H9 (cell line): ENCODE measurements around the gene VANGL2. TPM values are rescaled to one million over a fixed set of nuclear protein-coding genes. Genes with fewer than 3 reads are reported as not detected.

Source experiments
- DNase-seq: peaks from one replicate; pipeline ENCODE4 v3.0.0-alpha.2; 2017
- H2AFZ ChIP-seq: one replicate; pipeline ENCODE4 v1.6.1; 2013; ENCODE audit warnings: mild to moderate bottlenecking, low read length, control low read depth, moderate library complexity
- H2AK5ac ChIP-seq: 2 replicates; pipeline ENCODE4 v1.6.1; 2013; ENCODE audit warnings: low read length, control low read depth, mixed read lengths; ENCODE audit not compliant: insufficient read length
- H2BK120ac ChIP-seq: one replicate; pipeline ENCODE4 v1.6.1; 2013; ENCODE audit warnings: low read depth, mild to moderate bottlenecking, low read length, control low read depth, inconsistent platforms; ENCODE audit not compliant: poor library complexity, severe bottlenecking
- H2BK12ac ChIP-seq: 2 replicates; pipeline ENCODE4 v1.6.1; 2013; ENCODE audit warnings: low read length, control low read depth, mixed read lengths, low read depth; ENCODE audit not compliant: insufficient read length
- H2BK15ac ChIP-seq: 2 replicates; pipeline ENCODE4 v1.6.1; 2013; ENCODE audit warnings: low read depth, low read length, control low read depth
- H2BK20ac ChIP-seq: one replicate; pipeline ENCODE4 v1.6.1; 2013; ENCODE audit warnings: low read depth, mild to moderate bottlenecking, low read length, control low read depth, inconsistent platforms; ENCODE audit not compliant: poor library complexity, severe bottlenecking
- H2BK5ac ChIP-seq: 2 replicates; pipeline ENCODE4 v1.6.1; 2013; ENCODE audit warnings: low read length, control low read depth, mixed read lengths; ENCODE audit not compliant: insufficient read length
- H3K14ac ChIP-seq: 2 replicates; pipeline ENCODE4 v1.6.1; 2013; ENCODE audit warnings: low read length, control low read depth; ENCODE audit not compliant: insufficient read depth
- H3K18ac ChIP-seq: 2 replicates; pipeline ENCODE4 v1.6.1; 2013; ENCODE audit warnings: low read depth, mild to moderate bottlenecking, mixed read lengths, low read length, control low read depth; ENCODE audit not compliant: insufficient read length
- H3K23ac ChIP-seq: 2 replicates; pipeline ENCODE4 v1.6.1; 2013; ENCODE audit warnings: low read length, control low read depth, mixed read lengths, low read depth; ENCODE audit not compliant: insufficient read length
- H3K23me2 ChIP-seq: 2 replicates; pipeline ENCODE4 v1.6.1; 2013; ENCODE audit warnings: low read depth, mild to moderate bottlenecking, mixed read lengths, low read length, control low read depth; ENCODE audit not compliant: insufficient read length, poor library complexity, severe bottlenecking
- H3K27ac ChIP-seq: 2 replicates; pipeline ENCODE4 v1.5.1; 2013; ENCODE audit warnings: low read length, control low read depth, mixed read lengths, low read depth; ENCODE audit not compliant: insufficient read length
- H3K27me3 ChIP-seq: 2 replicates; pipeline ENCODE4 v1.6.1; 2013; ENCODE audit warnings: low read length, control low read depth, inconsistent platforms; ENCODE audit not compliant: insufficient read depth
- H3K4ac ChIP-seq: 2 replicates; pipeline ENCODE4 v1.6.1; 2013; ENCODE audit warnings: low read depth, mild to moderate bottlenecking, control low read depth, inconsistent platforms, low read length, moderate library complexity
- H3K4me1 ChIP-seq: 2 replicates; pipeline ENCODE4 v1.6.1; 2013; ENCODE audit warnings: low read length, control low read depth, inconsistent platforms; ENCODE audit not compliant: insufficient read depth
- H3K4me2 ChIP-seq: 2 replicates; pipeline ENCODE4 v1.6.1; 2013; ENCODE audit warnings: low read length, control low read depth, mixed read lengths; ENCODE audit not compliant: insufficient read length, insufficient read depth
- H3K56ac ChIP-seq: 2 replicates; pipeline ENCODE4 v1.6.1; 2013; ENCODE audit warnings: low read depth, mild to moderate bottlenecking, mixed read lengths, low read length, control low read depth; ENCODE audit not compliant: insufficient read length
- H3K79me1 ChIP-seq: 2 replicates; pipeline ENCODE4 v1.6.1; 2013; ENCODE audit warnings: low read depth, mild to moderate bottlenecking, moderate library complexity, low read length, control low read depth, inconsistent platforms; ENCODE audit not compliant: insufficient read depth, poor library complexity, severe bottlenecking
- H3K79me2 ChIP-seq: 2 replicates; pipeline ENCODE4 v1.6.1; 2013; ENCODE audit warnings: low read length, control low read depth, inconsistent platforms; ENCODE audit not compliant: insufficient read depth
- H3K9ac ChIP-seq: 2 replicates; pipeline ENCODE4 v1.6.1; 2013; ENCODE audit warnings: low read length, control low read depth, mixed read lengths; ENCODE audit not compliant: insufficient read length; ENCODE audit errors: extremely low read depth
- H3K9me3 ChIP-seq: one replicate; pipeline ENCODE4 v1.6.1; 2013; ENCODE audit warnings: low read depth, low read length, inconsistent platforms; ENCODE audit not compliant: control insufficient read depth
- H3T11ph ChIP-seq: one replicate; pipeline ENCODE4 v1.6.1; 2013; ENCODE audit warnings: mild to moderate bottlenecking, low read length, control low read depth, inconsistent platforms
- H4K20me1 ChIP-seq: one replicate; pipeline ENCODE4 v1.6.1; 2013; ENCODE audit not compliant: control insufficient read depth, insufficient read length, insufficient read depth
- H4K5ac ChIP-seq: 2 replicates; pipeline ENCODE4 v1.6.1; 2013; ENCODE audit warnings: low read depth, mild to moderate bottlenecking, mixed read lengths, low read length, control low read depth; ENCODE audit not compliant: insufficient read length
- H4K8ac ChIP-seq: replicated peaks from 2 replicates; pipeline ENCODE4 v1.6.1; 2013; ENCODE audit warnings: low read length, control low read depth, mixed read lengths, low read depth; ENCODE audit not compliant: insufficient read length
- H4K91ac ChIP-seq: 2 replicates; pipeline ENCODE4 v1.6.1; 2013; ENCODE audit warnings: low read depth, mild to moderate bottlenecking, moderate library complexity, mixed read lengths, low read length, control low read depth; ENCODE audit not compliant: insufficient read length
- H3K27ac Mint-ChIP-seq, 3 experiments: 2 replicates in 2 of 3; 3 replicates in 1 of 3; pipeline ENCODE4 v1.8.0; 2020 to 2021; ENCODE audit warnings: mixed read lengths in 3 of 3, mild to moderate bottlenecking in 1 of 3, moderate library complexity in 1 of 3
- H3K27me3 Mint-ChIP-seq: 2 replicates; pipeline ENCODE4 v1.8.0; 2021; ENCODE audit warnings: low read depth, mild to moderate bottlenecking, moderate library complexity, mixed read lengths
- H3K36me3 Mint-ChIP-seq, 3 experiments: 2 replicates in 2 of 3; 3 replicates in 1 of 3; pipeline ENCODE4 v1.8.0; 2020 to 2021; ENCODE audit warnings: low read depth in 3 of 3, mixed read lengths in 3 of 3; ENCODE audit not compliant: insufficient read depth in 1 of 3
- H3K4me1 Mint-ChIP-seq, 2 experiments: 2 replicates each; pipeline ENCODE4 v1.8.0; 2020; ENCODE audit warnings: mixed read lengths in 2 of 2
- H3K4me3 Mint-ChIP-seq, 2 experiments: 2 replicates in 1 of 2; 3 replicates in 1 of 2; pipeline ENCODE4 v1.8.0; 2020 to 2021; ENCODE audit warnings: mild to moderate bottlenecking in 2 of 2, mixed read lengths in 2 of 2, moderate library complexity in 1 of 2
- H3K9me3 Mint-ChIP-seq, 2 experiments: 2 replicates in 1 of 2; 3 replicates in 1 of 2; pipeline ENCODE4 v1.8.0; 2020; ENCODE audit warnings: mild to moderate bottlenecking in 2 of 2, mixed read lengths in 2 of 2, moderate library complexity in 1 of 2
- WGBS: extraction: QIAGEN DNeasy Blood & Tissue Kit; methylation state at CpG from one replicate; pipeline ENCODE4 v1.1.7; 2013; ENCODE audit warnings: missing lambda C conversion rate, low lambda C conversion rate, mixed read lengths; ENCODE audit not compliant: insufficient read length; ENCODE audit errors: extremely low coverage; 5-methylcytosine and 5-hydroxymethylcytosine counted together
- total RNA-seq: library from RNA; stranded (reverse); gene quantifications from 2 replicates; pipeline ENCODE4 v1.2.1, GENCODE V29; 2021
- TF ChIP-seq, protein P1 (sequence below): fragments of 200-600 bp; sonication (generic); conservative IDR thresholded peaks from 3 replicates; pipeline ENCODE4 v1.8.0; 2021; ENCODE audit warnings: antibody characterized with exemption, mild to moderate bottlenecking

Gene VANGL2
- total RNA-seq, 1 experiment from 2014 or later: 58.5 TPM

DNA sequence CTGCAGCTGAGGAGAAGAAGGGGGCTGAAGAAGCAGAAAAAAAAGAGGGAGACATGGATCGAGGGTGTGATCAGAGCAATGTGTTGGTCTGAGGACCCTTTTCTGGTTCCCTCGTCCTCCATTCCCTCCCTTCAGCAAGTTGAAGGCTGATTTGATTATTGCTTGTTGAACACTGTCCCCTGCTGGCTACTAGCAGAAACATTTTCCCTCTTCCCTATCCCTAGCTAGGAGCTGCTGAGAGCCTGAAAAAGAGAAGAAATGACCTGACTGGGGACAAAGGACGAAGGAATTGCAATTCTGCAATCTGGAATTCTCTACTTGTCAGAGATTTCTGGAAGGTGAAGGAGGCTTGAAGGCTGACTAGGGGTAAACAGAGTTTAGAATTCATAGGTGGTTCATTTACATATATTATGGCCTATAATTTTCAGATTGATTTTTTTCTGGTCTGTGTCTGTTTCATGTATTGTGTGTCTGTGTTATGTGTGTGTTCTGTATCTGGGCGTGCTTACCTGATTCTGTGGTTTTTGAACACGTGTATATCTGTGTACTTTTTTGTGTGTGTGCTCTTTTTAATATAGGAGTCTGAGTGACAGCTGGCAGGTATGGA, 23.7 kb upstream of the VANGL2 start:
- Histone ChIP-seq H3K4me1 (peaks cover 20% of the 10 kb centered on the region), H2BK15ac (no peak overlapping the region), H4K5ac (no peak overlapping the region), H2BK12ac (no peak overlapping the region), H3K56ac (no peak overlapping the region), H3K23ac (no peak overlapping the region), H3K27ac (no peak overlapping the region), H3K4me2 (peak overlapping the region; percentile 3), H3K27me3 (no peaks in the 10 kb centered on the region), H3K9me3 (no peaks in the 10 kb centered on the region), H2BK120ac (no peak overlapping the region), H3K18ac (no peak overlapping the region), H3K79me2 (no peaks in the 10 kb centered on the region), H3K23me2 (peaks cover 7% of the 10 kb centered on the region), H4K91ac (no peak overlapping the region), H2BK5ac (no peak overlapping the region), H4K20me1 (no peaks in the 10 kb centered on the region), H2AK5ac (no peak overlapping the region), H3K9ac (no peak overlapping the region), H3K79me1 (no peaks in the 10 kb centered on the region), H4K8ac (no peak overlapping the region), H2AFZ (no peak overlapping the region), H2BK20ac (no peak overlapping the region), H3T11ph (no peak overlapping the region), H3K4ac (no peak overlapping the region), H3K14ac (peak overlapping the region; percentile 34; the same call in 1 of the 2 replicates)
- H3K9me3 Mint-ChIP-seq: no peaks in the 10 kb centered on the region; a peak in 1 of 5 replicates
- peak overlapping the region in 1 of 3 experiments; percentile 97; a peak in 2 of 7 replicates for H3K27ac Mint-ChIP-seq
- H3K36me3 Mint-ChIP-seq: no peaks in the 10 kb centered on the region
- TF ChIP-seq, protein P1, sequence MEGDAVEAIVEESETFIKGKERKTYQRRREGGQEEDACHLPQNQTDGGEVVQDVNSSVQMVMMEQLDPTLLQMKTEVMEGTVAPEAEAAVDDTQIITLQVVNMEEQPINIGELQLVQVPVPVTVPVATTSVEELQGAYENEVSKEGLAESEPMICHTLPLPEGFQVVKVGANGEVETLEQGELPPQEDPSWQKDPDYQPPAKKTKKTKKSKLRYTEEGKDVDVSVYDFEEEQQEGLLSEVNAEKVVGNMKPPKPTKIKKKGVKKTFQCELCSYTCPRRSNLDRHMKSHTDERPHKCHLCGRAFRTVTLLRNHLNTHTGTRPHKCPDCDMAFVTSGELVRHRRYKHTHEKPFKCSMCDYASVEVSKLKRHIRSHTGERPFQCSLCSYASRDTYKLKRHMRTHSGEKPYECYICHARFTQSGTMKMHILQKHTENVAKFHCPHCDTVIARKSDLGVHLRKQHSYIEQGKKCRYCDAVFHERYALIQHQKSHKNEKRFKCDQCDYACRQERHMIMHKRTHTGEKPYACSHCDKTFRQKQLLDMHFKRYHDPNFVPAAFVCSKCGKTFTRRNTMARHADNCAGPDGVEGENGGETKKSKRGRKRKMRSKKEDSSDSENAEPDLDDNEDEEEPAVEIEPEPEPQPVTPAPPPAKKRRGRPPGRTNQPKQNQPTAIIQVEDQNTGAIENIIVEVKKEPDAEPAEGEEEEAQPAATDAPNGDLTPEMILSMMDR: peak; percentile 98
- WGBS: no CpG with 5 or more reads among the region's 5 CpGs
- peak; percentile 73 for DNase-seq
- peak overlapping the region; percentile 44 to 61; a peak in 3 of 5 replicates for H3K4me3 Mint-ChIP-seq
- peaks cover 42 to 47% of the 10 kb centered on the region in 2 experiments for H3K4me1 Mint-ChIP-seq
- no peaks in the 10 kb centered on the region for H3K27me3 Mint-ChIP-seq
